Stimulated activated CD4-positive, alpha-beta T cell treated with anti-CD3 and anti-CD28 coated beads, TNF-alpha, amount 100 ng/mL, for 4 hours (primary cell): ENCODE measurements around the gene ARVCF.

ENCODE experiments used
- DNase-seq, 3 experiments: peaks; one replicate each; pipeline ENCODE4 v3.0.0-alpha.2; 2020; ENCODE audit warnings: low read depth in 3 of 3

ARVCF gene

DNA sequence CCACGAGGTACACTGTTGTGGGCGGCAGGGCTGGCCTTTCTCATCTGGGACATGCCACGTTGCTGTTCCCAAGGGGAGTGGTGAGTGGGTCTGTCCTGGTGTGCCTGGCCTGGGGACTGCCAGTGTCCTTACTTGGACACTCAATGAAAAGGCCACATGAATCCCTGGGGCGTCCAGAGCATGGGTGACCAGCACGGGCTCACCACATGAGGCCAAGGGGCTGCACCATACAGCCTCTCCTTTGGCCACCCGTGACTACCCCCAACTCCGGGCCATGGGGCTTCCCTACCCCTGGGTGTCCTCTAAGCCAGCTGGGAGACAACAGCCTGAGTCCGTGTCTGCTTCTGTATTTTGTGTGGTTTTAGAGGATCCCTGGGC lies 54.8 kb downstream of the ARVCF start:
- DNase-seq = no peak

DNA sequence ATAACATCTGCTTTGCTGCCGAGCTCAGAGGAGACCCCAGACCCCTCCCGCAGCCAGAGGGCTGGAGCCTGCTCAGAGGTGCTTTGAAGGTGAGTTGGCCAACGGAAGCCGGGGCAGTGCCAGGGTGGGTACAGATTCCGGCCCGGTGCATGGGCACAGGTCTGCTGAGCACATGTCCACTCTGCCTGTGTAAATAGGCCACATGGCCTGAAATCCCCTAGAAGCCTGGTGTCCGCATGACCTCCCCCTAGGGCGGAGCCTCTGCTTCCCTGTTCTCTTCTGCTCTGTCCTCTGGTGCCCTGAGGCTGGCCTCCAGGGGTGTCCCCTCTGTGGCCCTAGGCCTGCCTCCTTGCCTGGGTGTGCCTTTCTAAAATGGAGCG lies 55.4 kb downstream of the ARVCF start:
- DNase-seq = no peak

- no peak for DNase-seq
Measured at GRCh38 chr22:19960491-19961200, 56.0 kb downstream of the ARVCF start.

DNA sequence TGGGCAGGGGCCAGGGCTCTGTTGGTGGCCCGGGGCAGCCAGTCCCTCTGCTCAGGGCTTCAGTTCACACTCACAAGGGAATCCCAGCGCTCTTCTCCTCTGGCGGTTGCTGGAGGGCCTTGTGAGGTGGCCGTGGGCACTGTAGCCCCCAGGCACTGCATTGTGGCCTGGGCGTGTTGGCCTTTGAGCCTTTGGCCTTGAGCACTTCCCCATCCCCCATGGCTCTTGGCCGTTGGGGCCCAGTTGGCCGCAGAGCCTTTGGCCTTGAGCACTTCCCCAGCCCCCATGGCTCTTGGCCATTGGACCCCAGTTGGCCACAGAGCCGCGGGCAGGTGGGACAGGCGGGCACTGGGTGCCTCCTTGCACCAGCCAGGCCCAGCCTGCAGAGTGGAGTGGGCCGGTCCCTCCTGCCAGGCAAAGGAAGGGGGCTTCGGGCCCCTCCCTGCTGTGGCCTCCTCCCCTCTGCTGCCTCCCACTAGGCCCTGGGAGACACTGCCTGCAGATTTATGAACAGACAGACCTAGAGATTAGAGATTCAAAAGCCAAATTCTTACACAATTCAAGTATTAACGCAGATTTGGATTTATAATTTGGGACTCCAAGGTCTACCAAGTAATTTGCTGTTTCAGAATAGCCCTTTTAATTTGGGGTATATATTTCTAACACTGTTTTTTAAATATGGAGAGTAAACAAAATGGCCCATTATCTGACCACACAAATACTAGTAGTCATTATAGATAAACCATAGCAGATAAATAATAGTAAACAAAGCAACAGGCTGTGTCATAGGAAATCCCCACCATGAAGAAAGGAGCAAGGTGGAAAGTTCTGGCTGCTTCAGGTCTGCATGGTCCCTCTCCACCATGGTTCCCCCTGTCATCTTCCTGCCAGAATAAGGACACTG lies 56.8 kb downstream of the ARVCF start:
- no peak for DNase-seq

GRCh38 chr22:19959043-19959586 lies 57.5 kb downstream of the ARVCF start:
- no peak for DNase-seq

DNA sequence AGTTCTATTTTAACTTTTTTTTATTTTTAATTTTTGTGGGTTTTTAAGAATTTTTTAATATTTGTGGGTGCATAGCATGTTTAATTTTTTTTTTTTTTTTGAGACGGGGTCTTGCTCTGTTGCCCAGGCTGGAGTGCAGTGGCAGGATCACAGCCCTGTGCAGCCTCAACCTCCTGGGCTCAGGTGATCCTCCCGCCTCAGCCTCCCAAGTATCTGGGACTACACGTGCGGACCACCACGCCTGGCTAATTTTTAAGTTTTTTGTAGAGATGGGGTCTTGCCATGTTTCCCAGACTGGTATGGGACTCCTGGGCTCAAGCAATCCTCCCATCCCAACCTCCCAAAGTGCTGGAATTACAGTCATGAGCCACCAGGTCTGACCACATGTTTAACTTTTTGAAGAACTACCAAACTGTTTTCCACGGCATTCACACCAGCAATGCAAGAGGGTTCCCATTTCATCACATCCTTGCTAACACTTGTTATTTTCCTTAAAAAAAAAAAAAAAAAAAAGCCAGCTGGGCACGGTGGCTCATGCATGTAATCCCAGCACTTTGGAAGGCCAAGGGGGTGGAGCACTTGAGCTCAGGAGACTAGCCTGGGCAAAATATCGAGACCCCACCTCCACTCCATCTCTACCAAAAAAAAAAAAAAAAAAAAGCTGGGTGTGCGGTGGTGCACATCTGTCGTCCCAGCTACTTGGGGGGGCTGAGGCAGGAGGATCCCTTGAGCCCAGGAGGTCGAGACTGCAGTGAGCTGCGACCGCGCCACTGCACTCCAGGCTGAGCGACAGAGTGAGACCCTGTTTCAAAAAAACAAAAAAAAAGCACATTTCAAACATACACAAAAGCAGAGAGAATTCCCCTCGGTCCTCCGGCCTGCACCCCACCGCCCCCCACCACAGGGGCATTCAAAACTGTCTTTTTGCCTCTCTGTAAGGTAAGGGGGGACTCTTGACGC lies 58.3 kb downstream of the ARVCF start:
- DNase-seq = no peak

DNA sequence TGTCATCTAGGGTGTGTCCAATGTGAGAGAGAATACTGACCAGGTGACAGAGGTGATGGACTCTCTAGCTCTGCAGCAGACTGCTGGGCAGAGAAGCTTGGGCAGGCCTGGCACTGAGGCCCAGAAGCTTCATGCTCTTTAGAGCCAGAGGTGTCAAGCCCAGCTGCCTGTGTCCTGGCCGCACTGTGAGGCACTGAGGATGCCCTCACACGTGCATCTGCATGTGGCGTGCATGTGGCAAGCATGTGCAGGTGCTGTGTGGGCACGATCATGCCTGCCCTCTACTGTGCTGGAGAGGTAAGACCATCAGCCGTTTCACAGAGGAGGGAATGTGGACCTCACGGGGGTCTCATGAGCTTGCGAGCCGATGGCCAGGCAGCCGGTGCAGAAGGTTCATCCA lies 59.2 kb downstream of the ARVCF start:
- DNase-seq = no peak

DNA sequence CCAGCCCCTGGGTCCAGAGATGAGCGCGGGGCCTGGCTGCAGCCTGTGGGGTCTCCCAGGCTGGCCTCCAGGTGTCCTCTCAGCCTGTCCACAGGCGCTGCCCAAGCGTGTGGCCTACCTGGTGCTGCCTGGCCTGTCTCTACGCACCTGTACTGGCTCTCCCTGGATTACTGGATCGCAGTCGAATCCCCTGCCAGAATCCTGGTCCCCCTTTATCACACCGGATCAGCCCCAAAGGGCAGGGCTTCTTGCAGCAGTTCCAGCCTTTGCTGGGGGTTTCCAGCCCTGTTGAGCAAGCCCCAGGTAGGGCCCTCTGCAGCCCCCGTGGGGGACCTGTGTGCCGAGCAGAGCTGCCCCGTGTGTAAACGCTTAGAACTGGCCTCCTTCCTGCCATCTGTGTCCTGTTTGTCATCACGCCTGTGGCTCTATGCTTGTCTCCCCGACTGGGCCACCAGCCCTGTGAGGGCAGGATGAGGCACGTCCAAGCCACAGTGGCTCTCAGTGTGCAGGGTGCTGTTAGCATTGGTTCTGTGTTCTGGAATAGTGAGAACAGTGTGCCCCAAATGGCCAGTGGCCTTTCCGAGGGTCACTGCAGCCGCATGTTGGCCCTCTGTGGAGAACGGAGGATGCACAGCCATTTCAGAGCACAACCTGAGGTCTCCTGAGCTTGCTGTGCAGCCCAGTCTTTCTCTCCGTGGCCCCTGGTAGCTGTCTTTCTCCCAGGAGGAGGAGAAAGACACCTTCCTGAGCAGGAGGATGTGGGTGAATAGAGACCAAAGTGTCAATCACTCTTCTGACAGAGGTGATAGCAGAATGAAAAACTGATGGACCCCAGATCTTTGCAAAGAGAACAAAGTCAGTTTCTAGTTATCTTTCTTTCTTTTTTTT lies 61.1 kb downstream of the ARVCF start:
- no peak for DNase-seq

DNA sequence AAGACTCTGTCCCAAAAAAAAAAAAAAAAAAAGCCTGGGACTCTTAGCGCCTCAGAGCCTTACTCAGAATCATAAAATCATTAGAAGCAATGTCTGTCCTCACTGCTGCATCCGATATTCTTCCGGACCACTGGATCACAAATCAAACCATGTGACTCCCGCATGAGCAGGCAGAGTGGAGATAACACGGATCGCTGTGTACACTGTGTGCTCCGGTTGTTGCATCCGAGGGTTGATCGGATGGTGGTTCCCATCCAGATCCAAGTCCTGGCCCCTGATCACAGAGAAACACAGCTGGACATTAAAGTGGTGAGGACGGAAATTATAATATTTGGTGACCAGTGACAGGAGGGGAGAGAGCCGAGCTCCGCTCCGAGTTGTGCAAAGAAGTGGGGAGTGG lies 65.3 kb downstream of the ARVCF start:
- DNase-seq = no peak

- DNase-seq = no peak
Measured at GRCh38 chr22:19948057-19948760, 68.4 kb downstream of the ARVCF start.

DNA sequence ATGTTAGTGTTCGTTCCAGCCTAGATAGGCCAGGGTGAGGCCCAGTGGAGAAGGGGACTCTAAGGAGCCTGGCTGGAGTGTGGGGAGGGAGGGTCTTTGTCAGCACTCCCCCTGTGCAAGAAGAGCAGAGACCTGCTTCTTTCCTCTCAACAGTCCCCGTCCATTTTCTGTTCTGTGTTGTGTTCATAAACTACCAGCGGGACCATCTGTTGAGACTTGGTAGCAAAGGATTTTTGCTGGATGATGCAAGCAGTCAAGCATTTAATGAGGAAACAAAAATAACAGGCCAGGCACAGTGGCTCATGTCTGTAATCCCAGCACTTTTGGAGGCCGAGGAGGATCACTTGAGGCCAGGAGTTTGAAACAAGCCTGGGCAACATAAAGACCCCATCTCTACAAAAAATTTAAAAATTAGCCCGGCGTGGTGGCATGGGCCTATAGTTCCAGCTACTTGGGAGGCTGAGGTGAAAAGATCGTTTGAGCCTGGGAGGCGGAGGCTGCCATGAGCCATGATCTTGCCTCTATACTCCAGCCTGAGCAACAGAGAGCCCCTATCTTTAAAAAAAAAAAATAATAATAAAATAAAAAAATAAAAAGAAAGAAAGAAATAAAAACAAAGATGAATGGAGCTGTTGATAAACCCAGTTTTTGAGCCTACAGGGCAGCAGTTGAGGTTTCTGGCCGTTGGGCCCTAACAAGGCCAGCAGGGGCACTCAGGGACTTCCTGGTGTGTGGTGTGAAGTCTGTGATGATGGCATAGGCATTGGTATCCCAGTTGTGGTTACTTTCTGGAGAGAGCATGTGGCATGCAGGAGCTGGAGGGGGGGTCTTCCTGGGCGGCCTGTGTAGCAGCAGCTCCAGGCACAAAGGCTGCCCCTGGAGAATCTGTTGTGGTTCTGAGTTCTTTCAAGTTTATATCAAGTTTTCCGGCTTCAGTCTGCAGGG lies 73.3 kb downstream of the ARVCF start:
- DNase-seq = no peak

DNA sequence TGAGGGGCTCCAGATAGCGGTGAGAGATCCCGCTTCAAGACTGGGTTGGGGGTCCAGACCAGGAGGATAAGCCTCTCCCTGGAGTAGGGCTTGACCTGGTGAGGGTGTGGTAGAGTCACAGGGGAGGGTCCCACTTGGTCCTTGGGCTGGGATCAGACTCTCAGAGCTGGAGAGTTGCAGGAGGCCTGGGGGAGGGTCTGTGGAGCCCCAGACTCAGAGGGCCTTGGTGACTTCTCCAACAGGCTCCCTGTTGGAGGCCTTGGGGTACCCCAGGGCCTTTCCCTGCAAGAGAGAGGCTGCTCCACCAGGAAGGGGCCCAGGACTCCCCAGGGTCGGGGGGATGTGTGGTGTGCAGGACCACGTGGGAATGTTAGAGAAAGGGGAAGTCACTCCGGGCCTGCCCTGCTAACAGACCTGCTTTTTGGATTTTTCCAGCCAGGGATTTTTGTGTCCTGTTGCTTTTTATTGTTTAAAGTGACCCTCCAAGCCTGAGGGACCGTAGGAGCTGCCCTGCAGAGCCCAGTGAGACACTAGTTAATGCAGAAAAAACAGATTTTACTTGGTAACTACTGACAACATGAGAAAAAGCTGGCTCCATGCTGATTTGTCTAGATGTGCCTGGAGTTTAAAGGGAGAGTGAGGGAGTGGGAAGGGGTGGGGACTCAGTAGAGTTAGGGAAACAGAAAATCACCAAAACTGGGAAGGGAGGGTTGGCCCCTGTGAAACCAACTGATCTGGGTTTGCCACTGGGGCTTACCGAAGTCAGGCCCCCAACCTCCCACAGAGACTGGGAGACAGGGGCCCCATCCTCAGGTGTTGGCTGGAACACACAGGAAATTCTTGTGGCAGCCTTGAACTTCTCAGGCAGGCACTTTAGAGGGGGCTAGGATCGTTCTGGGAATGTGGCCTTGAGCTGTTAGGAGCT lies 74.2 kb downstream of the ARVCF start:
- no peak for DNase-seq

DNA sequence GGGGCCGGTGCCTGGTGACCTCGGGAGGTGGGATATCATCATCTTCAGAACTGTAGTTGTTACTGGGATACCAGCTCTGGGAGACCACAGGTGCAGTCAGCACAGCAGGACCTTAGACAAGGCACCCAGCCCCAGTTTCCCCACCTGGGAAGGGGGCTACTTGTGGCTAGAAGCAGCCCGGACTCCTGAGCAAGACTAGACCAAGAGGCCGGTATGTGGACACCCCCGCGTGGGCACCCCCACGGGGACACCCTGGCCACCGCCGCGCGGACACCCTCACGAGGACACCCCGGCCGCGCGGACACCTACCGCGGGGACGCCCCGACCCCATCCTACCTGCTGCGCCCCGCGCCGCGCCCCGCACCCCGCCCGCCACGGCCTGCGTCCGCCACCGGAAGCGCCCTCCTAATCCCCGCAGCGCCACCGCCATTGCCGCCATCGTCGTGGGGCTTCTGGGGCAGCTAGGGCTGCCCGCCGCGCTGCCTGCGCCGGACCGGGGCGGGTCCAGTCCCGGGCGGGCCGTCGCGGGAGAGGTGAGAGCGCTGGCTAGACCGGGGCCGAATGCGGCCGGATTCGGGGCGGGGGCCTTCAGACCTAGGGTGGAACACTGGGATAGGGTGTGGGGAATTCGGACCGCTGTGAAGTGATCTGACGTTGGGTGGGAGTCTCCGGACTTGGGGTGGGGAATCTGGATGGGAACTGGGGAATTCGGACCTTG lies 75.1 kb downstream of the ARVCF start, which contains the start of the genes COMT and TXNRD2:
Gene COMT, plus strand, starts transcription at position 408 of the 718 bp plus-strand sequence. CDS start 20,755 bp downstream, outside the sequence.
Gene TXNRD2, minus strand, starts transcription at position 454 of the 718 bp plus-strand sequence. Its CDS starts 15 bp downstream, at position 439.
- peak; percentile 43 to 60 (median 43) for DNase-seq

- DNase-seq = no peak
Measured at GRCh38 chr22:19940536-19941364, 75.9 kb downstream of the ARVCF start.

GRCh38 chr22:19937616-19938473 lies 78.8 kb downstream of the ARVCF start:
- DNase-seq = no peak
